ENCODE measurements around the gene STK24. TPM values are rescaled to one million over a fixed set of nuclear protein-coding genes. Genes with fewer than 3 reads are reported as not detected.
A peak's percentile ranks its signal among the peaks of the same experiment; 100 is the strongest.

STK24 gene
- total RNA-seq, 4 donors from 2014 or later: 49.8 to 68.9 (median 57.0) TPM

- Histone ChIP-seq H3K4me3 (no peak overlapping the region), H3K36me3 (no peaks in the 10 kb centered on the region), H3K4me1 (peaks cover 0 to 90% (median 39%) of the 10 kb centered on the region in 4 donors), H3K9me3 (no peaks in the 10 kb centered on the region), H3K27ac (no peak overlapping the region), H3K27me3 (no peaks in the 10 kb centered on the region)
- no peak for TF ChIP-seq EP300 (IDR thresholded peaks at IDR 0.05)
- no peak for TF ChIP-seq POLR2A (IDR thresholded peaks at IDR 0.05)
- TF ChIP-seq CTCF (IDR thresholded peaks at IDR 0.05): no peak
- DNase-seq (ENCODE audit: low spot score in 2 of 2): no peak
- WGBS, 2 donors: 84 to 89% methylated on average over 6 to 11 of the region's 11 CpGs
Observed at GRCh38 chr13:98524391-98524790, 52.5 kb downstream of the STK24 start.

GRCh38 chr13:98523455-98524102 is 53.3 kb downstream of the STK24 start:
- no peak overlapping the region for H3K27ac ChIP-seq
- 88 to 95% methylated on average over 16 of the region's 16 CpGs for WGBS, 2 donors
- no peak for DNase-seq (ENCODE audit: low spot score in 2 of 2)
- no peaks in the 10 kb centered on the region for H3K9me3 ChIP-seq
- H3K27me3 ChIP-seq: no peaks in the 10 kb centered on the region
- TF ChIP-seq CTCF (IDR thresholded peaks at IDR 0.05): no peak
- H3K36me3 ChIP-seq: no peaks in the 10 kb centered on the region
- H3K4me1 ChIP-seq: peaks cover 0 to 82% (median 36%) of the 10 kb centered on the region in 4 donors
- no peak overlapping the region for H3K4me3 ChIP-seq

- Histone ChIP-seq H3K36me3 (peaks cover 0 to 10% (median 0%) of the 10 kb centered on the region in 3 donors), H3K27me3 (no peaks in the 10 kb centered on the region), H3K4me3 (no peak overlapping the region), H3K27ac (peak overlapping the region in 1 of 4 donors; percentile 42), H3K9me3 (no peaks in the 10 kb centered on the region), H3K4me1 (peaks cover 0 to 85% (median 33%) of the 10 kb centered on the region in 4 donors)
- DNase-seq (ENCODE audit: low spot score in 2 of 2): no peak
- TF ChIP-seq CTCF (IDR thresholded peaks at IDR 0.05) (no peak), EP300 (IDR thresholded peaks at IDR 0.05) (no peak), POLR2A (IDR thresholded peaks at IDR 0.05) (no peak)
- 65 to 88% methylated on average over 3 to 5 of the region's 5 CpGs for WGBS, 2 donors
Observed at GRCh38 chr13:98522371-98522770, 54.5 kb downstream of the STK24 start.

- H3K27ac ChIP-seq: peak overlapping the region in 1 of 4 donors; percentile 42
- 74 to 78% methylated on average over 20 of the region's 20 CpGs for WGBS, 2 donors
- TF ChIP-seq CTCF (IDR thresholded peaks at IDR 0.05) (no peak), POLR2A (IDR thresholded peaks at IDR 0.05) (no peak), EP300 (IDR thresholded peaks at IDR 0.05) (no peak)
- H3K4me1 ChIP-seq: peaks cover 0 to 86% (median 35%) of the 10 kb centered on the region in 4 donors
- no peak overlapping the region for H3K4me3 ChIP-seq
- H3K36me3 ChIP-seq: peaks cover 0 to 12% (median 0%) of the 10 kb centered on the region in 3 donors
- no peaks in the 10 kb centered on the region for H3K9me3 ChIP-seq
- H3K27me3 ChIP-seq: no peaks in the 10 kb centered on the region
- DNase-seq (ENCODE audit: low spot score in 2 of 2): no peak
Observed at GRCh38 chr13:98521461-98522247, 55.3 kb downstream of the STK24 start.

Data from tibial nerve (tissue), 4 donors.